A673 (cell line): ENCODE results near the gene ANKRD53. TPM values are rescaled to one million over a fixed set of nuclear protein-coding genes. Genes with fewer than 3 reads are reported as not detected.

Source experiments
- BruUV-seq: library from RNA; stranded (reverse); fragments of 400-500 nt; replicated peaks from 2 replicates; lab custom pipeline; 2021; lab: Mats Ljungman, UMichigan
- CTCF ChIA-PET: fragments of 300-600 bp; sonication (Branson Sonifier 250); formaldehyde crosslinking; loops from one replicate; lab custom pipeline; 2022; ENCODE audit warnings: antibody characterized with exemption; lab: Charles Lee
- POLR2A ChIA-PET: fragments of 300-600 bp; sonication (Branson Sonifier 250); formaldehyde crosslinking; loops from one replicate; lab custom pipeline; 2022; ENCODE audit warnings: antibody characterized with exemption; ENCODE audit not compliant: low non-redundant PET; lab: Charles Lee
- DNase-seq: peaks from one replicate; pipeline ENCODE4 v3.0.0-alpha.2; 2015; ENCODE audit warnings: low spot score
- H3K27ac ChIP-seq: fragments of 200-600 bp; sonication (generic); 2 replicates; pipeline ENCODE4 v1.5.1; 2016; ENCODE audit warnings: mixed run types, low read depth, mild to moderate bottlenecking, mixed read lengths, antibody characterized with exemption, low read length; ENCODE audit not compliant: poor library complexity, severe bottlenecking
- H3K27me3 ChIP-seq: fragments of 200-600 bp; sonication (generic); replicated peaks from 2 replicates; pipeline ENCODE4 v1.6.1; 2017; ENCODE audit warnings: mixed run types, low read depth, mild to moderate bottlenecking, mixed read lengths, antibody characterized with exemption, low read length; ENCODE audit not compliant: insufficient read depth, poor library complexity
- H3K36me3 ChIP-seq: fragments of 200-600 bp; sonication (generic); 2 replicates; pipeline ENCODE4 v1.6.1; 2016; ENCODE audit warnings: mixed run types, mild to moderate bottlenecking, mixed read lengths, antibody characterized with exemption, low read length; ENCODE audit not compliant: insufficient read depth, poor library complexity, severe bottlenecking
- H3K4me1 ChIP-seq: fragments of 200-600 bp; sonication (generic); 2 replicates; pipeline ENCODE4 v1.6.1; 2017; ENCODE audit warnings: mixed run types, mild to moderate bottlenecking, mixed read lengths, antibody characterized with exemption, low read length; ENCODE audit not compliant: insufficient read depth, poor library complexity, severe bottlenecking
- H3K4me3 ChIP-seq: fragments of 200-600 bp; sonication (generic); 2 replicates; pipeline ENCODE4 v1.5.1; 2016; ENCODE audit warnings: low read depth, mixed run types, mild to moderate bottlenecking, mixed read lengths, low read length; ENCODE audit not compliant: poor library complexity, severe bottlenecking
- H3K9me3 ChIP-seq: fragments of 200-600 bp; sonication (generic); 2 replicates; pipeline ENCODE4 v1.6.1; 2016; ENCODE audit warnings: mixed run types, low read depth, mild to moderate bottlenecking, mixed read lengths, antibody characterized with exemption, low read length; ENCODE audit not compliant: poor library complexity, severe bottlenecking
- CTCF ChIP-seq: fragments of 300-800, 200-600 bp; sonication (generic); conservative IDR thresholded peaks from 2 replicates; pipeline ENCODE4 v1.5.1; 2017; ENCODE audit warnings: low read depth, mild to moderate bottlenecking, antibody characterized with exemption, low read length, moderate library complexity, mixed read lengths
- EZH2 ChIP-seq: fragments of 200-600 bp; sonication (generic); IDR thresholded peaks from 2 replicates; pipeline ENCODE4 v1.6.1; 2017; ENCODE audit warnings: borderline replicate concordance, low read depth, mild to moderate bottlenecking, mixed read lengths, antibody characterized with exemption, low read length; ENCODE audit not compliant: poor library complexity, severe bottlenecking
- intact Hi-C: fragments of 100-400 bp; cut with micrococcal nuclease; formaldehyde crosslinking; loops from one replicate; pipeline ENCODE4 v1.10.0; 2022; ENCODE audit not compliant: unreplicated experiment
- total RNA-seq: library from RNA; stranded (reverse); gene quantifications from 2 replicates; pipeline ENCODE4 v1.2.3, GENCODE V29; 2021

Gene ANKRD53
- total RNA-seq, 1 experiment from 2014 or later = 0.64 TPM

- H3K36me3 ChIP-seq = no peaks in the 10 kb centered on the region
- H3K4me1 ChIP-seq = no peaks in the 10 kb centered on the region
- ChIA-PET CTCF (interaction anchor here (0.8 to 1.9 kb wide), 8 partner anchors 17 to 645 kb away, joined by 3 to 24 read pairs (median 4); partner anchors contain the start of gene FIGLA), POLR2A (no interaction called here)
- no peak overlapping the region for H3K4me3 ChIP-seq
- no peak overlapping the region for H3K27ac ChIP-seq
- no peaks in the 10 kb centered on the region for H3K9me3 ChIP-seq
- DNase-seq = no peak
- TF ChIP-seq CTCF (no peak), EZH2 (no peak)
- intact Hi-C loops = loop anchor here (2.0 to 5.0 kb wide), 2 partner anchors 86 to 292 kb away; no protein-coding TSS in a partner anchor
- no TSS peak for BruUV-seq
- no peaks in the 10 kb centered on the region for H3K27me3 ChIP-seq
Observed at GRCh38 chr2:70949086-70949485, 29.3 kb upstream of the ANKRD53 start.

DNA sequence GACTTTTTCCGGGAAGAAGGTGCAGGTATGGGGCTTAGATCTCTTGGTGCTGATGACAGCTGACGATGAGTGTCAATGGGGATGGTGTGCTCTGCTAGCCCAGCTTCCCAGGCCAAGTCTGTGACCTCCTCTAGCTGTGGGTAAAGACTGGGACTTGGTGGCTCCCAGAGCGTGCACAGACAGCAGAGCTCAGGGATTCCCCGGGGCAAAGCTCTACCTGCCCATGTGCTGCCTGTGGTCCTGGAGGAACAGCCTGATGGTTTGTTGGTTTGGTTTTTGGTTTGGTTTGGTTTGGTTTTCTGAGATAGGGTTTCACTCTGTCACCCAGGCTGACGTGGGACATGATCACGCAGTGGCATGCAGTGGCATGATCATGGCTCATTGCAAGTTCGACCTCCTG is 23.5 kb upstream of the ANKRD53 start:
- Histone ChIP-seq H3K36me3 (no peaks in the 10 kb centered on the region), H3K27ac (no peak overlapping the region), H3K9me3 (no peaks in the 10 kb centered on the region), H3K4me3 (no peak overlapping the region), H3K4me1 (no peaks in the 10 kb centered on the region), H3K27me3 (no peaks in the 10 kb centered on the region)
- no peak for TF ChIP-seq CTCF
- no peak for TF ChIP-seq EZH2
- DNase-seq = no peak
- no TSS peak for BruUV-seq
- ChIA-PET POLR2A (no interaction called here), CTCF (no interaction called here)
- intact Hi-C loops = no loop called here

GRCh38 chr2:70956141-70956540 is 22.3 kb upstream of the ANKRD53 start:
- Histone ChIP-seq H3K27me3 (no peaks in the 10 kb centered on the region), H3K9me3 (no peaks in the 10 kb centered on the region), H3K4me3 (no peak overlapping the region), H3K27ac (no peak overlapping the region), H3K4me1 (no peaks in the 10 kb centered on the region), H3K36me3 (no peaks in the 10 kb centered on the region)
- TF ChIP-seq EZH2 (no peak), CTCF (no peak)
- CTCF ChIA-PET = no interaction called here
- DNase-seq = no peak
- POLR2A ChIA-PET = no interaction called here
- intact Hi-C loops = no loop called here
- BruUV-seq = no TSS peak
